Liver (tissue), 3 donors: ENCODE measurements around the gene DPY19L2.
"Not testable (repeated sequence)": the region's sequence is repeated elsewhere in the genome, so short reads cannot be mapped to it uniquely, and the experiment has no call there.

Source experiments
- EGR1 ChIP-seq, 2 donors: IDR thresholded peaks; 2 replicates each; pipeline ENCODE4 v1.6.1; 2016 to 2018; ENCODE audit warnings: antibody characterized with exemption in 2 of 2, low read depth in 2 of 2
- FOXA1 ChIP-seq: IDR thresholded peaks from 2 replicates; pipeline ENCODE4 v1.6.1; 2016; ENCODE audit warnings: antibody characterized with exemption
- FOXA2 ChIP-seq: IDR thresholded peaks from 2 replicates; pipeline ENCODE4 v1.6.1; 2016; ENCODE audit warnings: antibody characterized with exemption
- GABPA ChIP-seq, 2 donors: IDR thresholded peaks in 1 of 2; conservative IDR thresholded peaks in 1 of 2; 2 replicates each; pipeline ENCODE4 v1.6.1; 2016; ENCODE audit warnings: antibody characterized with exemption in 2 of 2, mild to moderate bottlenecking in 1 of 2, moderate library complexity in 1 of 2
- JUND ChIP-seq, 2 donors: IDR thresholded peaks; 2 replicates each; pipeline ENCODE4 v1.6.1; 2016; ENCODE audit warnings: antibody characterized with exemption in 2 of 2
- RAD21 ChIP-seq, 2 donors: IDR thresholded peaks; 2 replicates each; pipeline ENCODE4 v1.6.1; 2016; ENCODE audit warnings: antibody characterized with exemption in 2 of 2, mild to moderate bottlenecking in 2 of 2
- REST ChIP-seq: IDR thresholded peaks from 2 replicates; pipeline ENCODE4 v1.6.1; 2016; ENCODE audit warnings: antibody characterized with exemption, mild to moderate bottlenecking
- SP1 ChIP-seq: IDR thresholded peaks from 2 replicates; pipeline ENCODE4 v1.6.1; 2018; ENCODE audit warnings: antibody characterized with exemption, mild to moderate bottlenecking
- TAF1 ChIP-seq: conservative IDR thresholded peaks from 2 replicates; pipeline ENCODE4 v1.6.1; 2016; ENCODE audit warnings: antibody characterized with exemption, mild to moderate bottlenecking
- YY1 ChIP-seq: IDR thresholded peaks from 2 replicates; pipeline ENCODE4 v1.6.1; 2016; ENCODE audit warnings: antibody characterized with exemption, mild to moderate bottlenecking
- ZBTB33 ChIP-seq: IDR thresholded peaks from 2 replicates; pipeline ENCODE4 v1.6.1; 2016; ENCODE audit warnings: antibody characterized with exemption
- TF ChIP-seq, protein P1 (sequence below): IDR thresholded peaks from 2 replicates; pipeline ENCODE4 v1.6.1; 2016; ENCODE audit warnings: antibody characterized with exemption
- TF ChIP-seq, protein P2 (sequence below): fragments of 150-350 bp; IDR thresholded peaks from 2 replicates; pipeline ENCODE4 v1.5.1; 2017; ENCODE audit warnings: improper control_type of control experiment, low read depth, low read length; ENCODE audit not compliant: missing input control
- TF ChIP-seq, protein P3 (sequence below): IDR thresholded peaks from 2 replicates; pipeline ENCODE4 v1.6.1; 2016; ENCODE audit warnings: antibody characterized with exemption
- donor health status: healthy.
- donor health status: healthy.

- TF ChIP-seq TAF1; RAD21 (IDR thresholded peaks at IDR 0.05); EGR1 (IDR thresholded peaks at IDR 0.05; ENCODE audit: low read depth in 2 of 2); GABPA (IDR thresholded peaks at IDR 0.05 in 1 of 2, conservative IDR thresholded peaks at IDR 0.05 in 1 of 2); YY1; FOXA2; FOXA1; JUND (IDR thresholded peaks at IDR 0.05); ZBTB33; REST; SP1: not testable (repeated sequence)
- TF ChIP-seq, protein P1, sequence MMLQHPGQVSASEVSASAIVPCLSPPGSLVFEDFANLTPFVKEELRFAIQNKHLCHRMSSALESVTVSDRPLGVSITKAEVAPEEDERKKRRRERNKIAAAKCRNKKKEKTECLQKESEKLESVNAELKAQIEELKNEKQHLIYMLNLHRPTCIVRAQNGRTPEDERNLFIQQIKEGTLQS = not testable (repeated sequence)
- TF ChIP-seq, protein P2, sequence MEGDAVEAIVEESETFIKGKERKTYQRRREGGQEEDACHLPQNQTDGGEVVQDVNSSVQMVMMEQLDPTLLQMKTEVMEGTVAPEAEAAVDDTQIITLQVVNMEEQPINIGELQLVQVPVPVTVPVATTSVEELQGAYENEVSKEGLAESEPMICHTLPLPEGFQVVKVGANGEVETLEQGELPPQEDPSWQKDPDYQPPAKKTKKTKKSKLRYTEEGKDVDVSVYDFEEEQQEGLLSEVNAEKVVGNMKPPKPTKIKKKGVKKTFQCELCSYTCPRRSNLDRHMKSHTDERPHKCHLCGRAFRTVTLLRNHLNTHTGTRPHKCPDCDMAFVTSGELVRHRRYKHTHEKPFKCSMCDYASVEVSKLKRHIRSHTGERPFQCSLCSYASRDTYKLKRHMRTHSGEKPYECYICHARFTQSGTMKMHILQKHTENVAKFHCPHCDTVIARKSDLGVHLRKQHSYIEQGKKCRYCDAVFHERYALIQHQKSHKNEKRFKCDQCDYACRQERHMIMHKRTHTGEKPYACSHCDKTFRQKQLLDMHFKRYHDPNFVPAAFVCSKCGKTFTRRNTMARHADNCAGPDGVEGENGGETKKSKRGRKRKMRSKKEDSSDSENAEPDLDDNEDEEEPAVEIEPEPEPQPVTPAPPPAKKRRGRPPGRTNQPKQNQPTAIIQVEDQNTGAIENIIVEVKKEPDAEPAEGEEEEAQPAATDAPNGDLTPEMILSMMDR = not testable (repeated sequence)
- TF ChIP-seq, protein P3, sequence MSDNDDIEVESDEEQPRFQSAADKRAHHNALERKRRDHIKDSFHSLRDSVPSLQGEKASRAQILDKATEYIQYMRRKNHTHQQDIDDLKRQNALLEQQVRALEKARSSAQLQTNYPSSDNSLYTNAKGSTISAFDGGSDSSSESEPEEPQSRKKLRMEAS = not testable (repeated sequence)
Observed at GRCh38 chr12:63690837-63691236, 22.5 kb upstream of the DPY19L2 start.
